C4-2B (cell line): ENCODE data around the gene PSTPIP1.

Experiments
- H3K27ac ChIP-seq: fragments of 450-650 bp; 2 replicates; pipeline ENCODE4 v1.5.1; 2017
- ZFX ChIP-seq: fragments of 450-650 bp; IDR thresholded peaks from 2 replicates; pipeline ENCODE4 v1.6.1; 2017
- TF ChIP-seq, protein P1 (sequence below): fragments of 450-650 bp; conservative IDR thresholded peaks from 2 replicates; pipeline ENCODE4 v1.5.1; 2017; ENCODE audit warnings: mild to moderate bottlenecking

The PSTPIP1 gene

DNA sequence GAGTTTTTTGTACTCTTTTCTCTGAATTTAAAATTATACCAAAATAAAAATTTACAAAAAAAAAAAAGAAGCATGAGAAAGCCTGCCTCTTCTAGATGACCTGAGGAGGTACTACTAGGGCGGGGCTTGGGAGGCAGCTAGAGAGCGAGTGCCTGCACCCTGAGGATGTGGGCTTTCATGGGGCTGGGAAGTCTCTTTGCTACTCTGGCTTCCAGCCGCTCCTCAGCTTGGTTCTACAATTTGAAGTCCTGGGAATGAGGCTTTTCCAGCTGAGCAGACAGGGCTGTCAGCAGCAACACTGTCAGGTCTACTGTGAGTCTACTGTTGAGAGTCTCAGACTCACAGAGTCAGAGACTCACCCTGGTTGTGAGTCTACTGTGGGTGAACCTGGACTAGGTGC lies 8.2 kb upstream of the PSTPIP1 start:
- no peak for TF ChIP-seq ZFX
- TF ChIP-seq, protein P1, sequence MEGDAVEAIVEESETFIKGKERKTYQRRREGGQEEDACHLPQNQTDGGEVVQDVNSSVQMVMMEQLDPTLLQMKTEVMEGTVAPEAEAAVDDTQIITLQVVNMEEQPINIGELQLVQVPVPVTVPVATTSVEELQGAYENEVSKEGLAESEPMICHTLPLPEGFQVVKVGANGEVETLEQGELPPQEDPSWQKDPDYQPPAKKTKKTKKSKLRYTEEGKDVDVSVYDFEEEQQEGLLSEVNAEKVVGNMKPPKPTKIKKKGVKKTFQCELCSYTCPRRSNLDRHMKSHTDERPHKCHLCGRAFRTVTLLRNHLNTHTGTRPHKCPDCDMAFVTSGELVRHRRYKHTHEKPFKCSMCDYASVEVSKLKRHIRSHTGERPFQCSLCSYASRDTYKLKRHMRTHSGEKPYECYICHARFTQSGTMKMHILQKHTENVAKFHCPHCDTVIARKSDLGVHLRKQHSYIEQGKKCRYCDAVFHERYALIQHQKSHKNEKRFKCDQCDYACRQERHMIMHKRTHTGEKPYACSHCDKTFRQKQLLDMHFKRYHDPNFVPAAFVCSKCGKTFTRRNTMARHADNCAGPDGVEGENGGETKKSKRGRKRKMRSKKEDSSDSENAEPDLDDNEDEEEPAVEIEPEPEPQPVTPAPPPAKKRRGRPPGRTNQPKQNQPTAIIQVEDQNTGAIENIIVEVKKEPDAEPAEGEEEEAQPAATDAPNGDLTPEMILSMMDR = no peak
- H3K27ac ChIP-seq = no peak overlapping the region

DNA sequence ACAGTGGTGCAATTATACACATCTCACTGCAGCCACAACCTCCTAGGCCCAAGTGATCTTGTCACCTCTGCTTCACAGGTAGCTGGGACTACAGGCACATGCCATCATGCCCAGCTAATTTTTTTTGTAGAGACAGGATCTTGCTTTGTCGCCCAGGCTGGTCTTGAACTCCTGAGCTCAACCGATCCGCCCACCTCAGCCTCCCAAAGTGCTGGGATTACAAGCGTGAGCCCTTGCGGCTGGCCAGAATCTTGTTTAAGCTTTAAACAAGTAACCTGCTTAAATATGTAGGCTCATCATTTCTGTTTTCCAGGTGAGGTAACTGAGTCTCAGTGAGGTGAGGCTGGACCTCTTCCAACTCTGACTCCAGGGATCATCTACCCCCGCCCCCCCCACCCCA lies 7.7 kb upstream of the PSTPIP1 start:
- no peak overlapping the region for H3K27ac ChIP-seq
- TF ChIP-seq, protein P1 = no peak
- no peak for TF ChIP-seq ZFX

DNA sequence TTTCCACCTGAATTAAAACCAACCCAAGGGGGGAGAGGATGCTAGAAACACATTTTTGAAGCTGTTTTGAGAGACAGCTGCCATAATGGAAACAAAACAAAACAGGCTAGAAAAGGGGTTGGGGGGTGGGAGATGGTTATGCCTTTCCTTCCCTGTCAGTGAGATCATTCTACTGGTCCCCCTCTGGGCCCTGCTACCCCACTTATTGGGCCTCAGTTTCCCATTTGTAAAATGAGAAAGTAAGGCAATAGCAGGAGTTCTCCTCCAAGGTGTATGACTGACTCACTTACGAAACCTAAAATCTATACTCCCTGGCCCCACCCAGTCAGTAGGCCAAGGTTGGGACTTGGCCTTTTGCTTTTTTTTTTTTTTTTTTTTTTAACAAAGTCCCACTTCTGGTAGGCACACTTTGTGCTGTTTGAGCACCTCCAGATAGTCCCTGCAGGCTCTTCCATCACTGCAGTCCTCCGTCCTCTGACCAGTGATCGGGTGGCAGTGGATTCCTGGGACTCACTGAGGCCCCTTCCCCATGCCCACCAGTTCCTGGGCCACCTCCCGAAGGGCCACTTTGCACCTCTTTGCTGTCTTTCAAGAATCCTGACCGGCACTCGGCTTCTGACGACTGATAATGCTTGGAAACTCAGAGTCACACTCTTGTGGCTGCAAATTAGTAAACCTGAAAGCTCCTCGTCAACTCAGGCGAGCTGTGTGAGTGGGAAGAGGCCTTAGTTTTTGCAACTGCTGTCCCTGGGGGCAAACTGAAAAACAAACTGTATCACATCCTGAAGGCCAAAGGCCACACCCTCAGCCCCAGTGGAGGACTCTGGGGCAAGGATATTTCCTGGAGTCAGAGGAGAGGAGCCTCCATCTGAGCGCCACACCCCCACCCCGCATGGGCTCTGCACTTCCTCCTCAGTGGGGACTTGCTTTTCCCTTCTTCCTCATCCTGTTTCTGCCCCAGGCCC lies 6.7 kb upstream of the PSTPIP1 start:
- no peak overlapping the region for H3K27ac ChIP-seq
- no peak for TF ChIP-seq ZFX
- TF ChIP-seq, protein P1 = no peak

DNA sequence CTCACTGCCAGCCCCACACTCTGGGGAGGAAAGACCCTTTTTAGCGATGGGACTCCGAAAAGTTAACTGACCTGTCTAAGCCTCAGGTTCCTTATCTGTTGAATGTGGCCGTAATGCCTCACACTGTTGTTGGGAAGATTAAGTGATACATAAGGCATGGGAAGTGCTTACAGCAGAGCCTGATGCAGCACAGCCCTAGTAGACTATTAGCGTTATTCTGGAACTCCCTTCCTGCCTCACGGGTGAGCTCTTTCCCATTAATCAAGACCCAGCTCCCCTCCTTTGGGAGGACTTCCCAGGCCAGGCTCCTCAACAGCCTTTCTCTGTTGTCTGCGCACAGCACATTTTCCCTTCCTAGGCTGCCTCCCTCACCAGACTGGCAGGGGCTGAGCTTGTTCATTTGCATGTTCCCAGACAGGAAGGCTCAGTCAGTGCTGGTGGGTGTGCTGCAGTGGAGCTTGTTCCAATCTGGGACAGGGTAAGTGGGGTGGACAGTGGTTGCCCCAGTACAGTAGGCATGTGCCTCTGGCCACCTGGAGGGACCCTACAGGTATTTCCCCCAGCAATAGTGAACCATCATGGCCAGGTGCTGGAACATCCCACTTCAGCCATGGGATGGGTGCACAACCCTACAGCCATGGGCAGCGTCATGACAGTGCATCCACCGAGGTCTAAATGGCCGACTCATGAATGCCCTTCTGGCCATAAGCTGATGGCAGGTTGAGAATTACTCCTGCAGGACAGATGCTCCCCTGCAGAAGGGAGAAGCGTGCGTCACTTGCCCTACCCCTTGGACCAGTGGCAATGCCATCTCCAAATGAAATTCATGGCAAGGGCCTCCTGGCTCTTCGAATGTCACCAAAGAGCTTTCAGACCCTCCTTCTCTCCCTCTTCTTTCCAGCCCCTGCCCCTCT lies 5.8 kb upstream of the PSTPIP1 start:
- TF ChIP-seq ZFX = no peak
- TF ChIP-seq, protein P1 = no peak
- H3K27ac ChIP-seq = no peak overlapping the region

DNA sequence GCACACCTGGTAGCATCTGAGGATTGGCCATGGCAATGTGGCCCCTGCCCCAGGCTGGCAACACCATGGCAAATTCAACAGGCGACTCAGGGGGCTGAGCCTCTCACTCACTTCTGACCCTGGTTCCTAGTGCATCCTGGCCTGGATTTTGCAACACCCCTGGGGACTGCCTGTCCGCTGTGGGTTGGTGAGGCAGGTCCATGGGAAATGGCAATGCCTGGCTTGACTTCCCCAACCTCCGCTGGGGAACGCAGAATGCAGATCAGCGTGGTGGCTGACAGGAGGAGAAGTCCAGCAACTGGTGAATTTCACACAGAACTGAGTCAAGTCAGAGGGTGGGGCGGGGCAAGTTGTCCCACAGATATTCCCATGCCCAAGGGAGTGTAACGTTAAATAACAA lies 3.9 kb upstream of the PSTPIP1 start:
- no peak overlapping the region for H3K27ac ChIP-seq
- no peak for TF ChIP-seq ZFX
- TF ChIP-seq, protein P1 = no peak

DNA sequence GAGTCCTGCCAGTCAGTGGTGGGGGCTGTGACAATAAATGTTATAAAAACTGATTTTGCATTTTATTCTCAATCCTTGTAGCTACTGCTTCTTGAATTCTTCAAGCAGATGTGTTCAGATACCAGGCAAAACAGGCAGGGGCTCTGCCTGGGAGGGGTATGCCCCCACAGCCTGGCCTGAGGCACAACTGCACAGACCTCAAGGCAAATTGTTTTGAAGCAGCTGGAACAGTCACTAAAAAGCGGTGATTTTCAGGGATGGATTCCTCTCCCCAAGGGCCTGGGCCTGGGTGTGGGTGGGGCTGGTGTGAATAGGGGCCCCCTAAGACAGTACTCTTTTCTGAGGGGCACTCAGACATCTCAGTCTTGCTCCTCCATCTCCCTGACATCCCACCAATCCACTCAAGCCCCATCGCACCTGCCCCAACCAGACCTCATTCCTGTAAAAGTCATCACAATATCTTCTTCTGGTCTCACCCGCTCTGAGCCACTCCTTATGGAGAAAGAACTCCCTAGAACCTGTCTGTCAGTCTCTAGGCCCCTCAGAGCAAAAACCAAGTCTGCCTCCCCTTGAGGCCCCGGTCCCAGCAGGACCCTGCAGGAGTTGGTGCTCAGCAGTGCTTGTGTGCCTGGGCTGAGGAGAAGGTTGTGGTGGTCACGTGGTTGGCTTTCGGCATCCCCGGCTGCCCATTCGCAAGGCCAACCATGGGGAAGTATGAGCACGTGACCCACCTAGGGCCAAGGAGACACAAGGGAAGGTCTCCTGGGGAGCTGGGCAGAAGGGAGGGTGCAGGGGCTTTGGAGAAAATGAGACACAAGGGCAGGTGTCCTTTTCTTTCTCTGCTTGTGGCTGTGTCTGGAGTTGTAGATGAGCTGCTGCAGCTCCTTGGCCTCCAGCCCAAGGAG lies 2.9 kb upstream of the PSTPIP1 start:
- H3K27ac ChIP-seq = no peak overlapping the region
- no peak for TF ChIP-seq ZFX
- TF ChIP-seq, protein P1 = no peak
